Smooth muscle cell (in vitro differentiated cells): ENCODE data around the gene STAMBPL1. TPM values are rescaled to one million over a fixed set of nuclear protein-coding genes. Genes with fewer than 3 reads are reported as not detected.

Experiments used
- DNase-seq: peaks from one replicate; lab custom pipeline; 2025; ENCODE audit not compliant: unreplicated experiment; lab: John Stamatoyannopoulos, UW
- H2AFZ ChIP-seq: fragments of 200-600 bp; sonication (generic); 2 replicates; pipeline ENCODE4 v1.6.0; 2016; ENCODE audit warnings: antibody characterized with exemption, low read depth, mild to moderate bottlenecking
- H3F3A ChIP-seq: fragments of 200-600 bp; sonication (generic); 2 replicates; pipeline ENCODE4 v1.6.0; 2017; ENCODE audit warnings: antibody characterized with exemption, low read depth
- H3K27ac ChIP-seq: fragments of 200-600 bp; sonication (generic); 2 replicates; pipeline ENCODE4 v1.5.1; 2016; ENCODE audit warnings: low read depth, mild to moderate bottlenecking
- H3K27me3 ChIP-seq: fragments of 200-600 bp; sonication (generic); 2 replicates; pipeline ENCODE4 v1.6.1; 2016; ENCODE audit warnings: low read depth, mild to moderate bottlenecking
- H3K36me3 ChIP-seq: fragments of 200-600 bp; sonication (generic); 2 replicates; pipeline ENCODE4 v1.5.1; 2016; ENCODE audit warnings: low read depth
- H3K4me1 ChIP-seq: fragments of 200-600 bp; sonication (generic); 2 replicates; pipeline ENCODE4 v1.5.1; 2016; ENCODE audit warnings: low read depth
- H3K4me2 ChIP-seq: fragments of 200-600 bp; sonication (generic); 2 replicates; pipeline ENCODE4 v1.6.0; 2016; ENCODE audit warnings: mild to moderate bottlenecking
- H3K4me3 ChIP-seq: fragments of 200-600 bp; sonication (generic); 2 replicates; pipeline ENCODE4 v1.5.1; 2016; ENCODE audit warnings: mild to moderate bottlenecking
- H3K79me2 ChIP-seq: fragments of 200-600 bp; sonication (generic); 2 replicates; pipeline ENCODE4 v1.6.0; 2016; ENCODE audit warnings: low read depth, mild to moderate bottlenecking
- H3K9ac ChIP-seq: fragments of 200-600 bp; sonication (generic); 2 replicates; pipeline ENCODE4 v1.6.0; 2016; ENCODE audit warnings: low read depth
- H3K9me3 ChIP-seq: fragments of 200-600 bp; sonication (generic); replicated peaks from 2 replicates; pipeline ENCODE4 v1.5.1; 2016; ENCODE audit warnings: low read depth
- H4K20me1 ChIP-seq: fragments of 200-600 bp; sonication (generic); 2 replicates; pipeline ENCODE4 v1.6.0; 2016; ENCODE audit warnings: low read depth
- CTCF ChIP-seq: fragments of 200-600 bp; sonication (generic); IDR thresholded peaks from 2 replicates; pipeline ENCODE4 v1.5.1; 2017; ENCODE audit warnings: borderline replicate concordance, mild to moderate bottlenecking, antibody characterized with exemption; ENCODE audit not compliant: insufficient read depth, poor library complexity, severe bottlenecking
- WGBS: methylation state at CpG from one replicate; pipeline ENCODE4 v1.1.7; 2016; ENCODE audit warnings: low lambda C conversion rate; 5-methylcytosine and 5-hydroxymethylcytosine counted together
- polyA plus RNA-seq: library from polyadenylated mRNA; unstranded; fragments of >200 nt; fragmentation: Nextera tagmentation; extraction: Ambion mirVana; gene quantifications from 2 replicates; pipeline ENCODE4 v1.2.1, GENCODE V29; 2016
- total RNA-seq: library from RNA; depleted of rRNA; stranded (reverse); fragments of >200 nt; gene quantifications from 2 replicates; pipeline ENCODE4 v1.2.3, GENCODE V29; 2014

The STAMBPL1 gene
- total and polyA plus RNA-seq, 2 experiments from 2014 or later: 0.49 to 1.2 TPM

GRCh38 chr10:88920198-88920597 is 40.2 kb downstream of the STAMBPL1 start:
- no peaks in the 10 kb centered on the region for H3K4me1 ChIP-seq
- WGBS: 44% methylated on average over 2 of the region's 2 CpGs
- TF ChIP-seq CTCF: no peak
- no peak overlapping the region for H3K9ac ChIP-seq
- peaks cover 7% of the 10 kb centered on the region for H3K27me3 ChIP-seq
- no peaks in the 10 kb centered on the region for H4K20me1 ChIP-seq
- no peak for DNase-seq
- H3K4me2 ChIP-seq: no peak overlapping the region
- no peaks in the 10 kb centered on the region for H3K9me3 ChIP-seq
- H3K79me2 ChIP-seq: no peaks in the 10 kb centered on the region
- no peak overlapping the region for H3K27ac ChIP-seq
- no peaks in the 10 kb centered on the region for H3K36me3 ChIP-seq
- H3F3A ChIP-seq: no peaks in the 10 kb centered on the region
- no peak overlapping the region for H3K4me3 ChIP-seq
- no peak overlapping the region for H2AFZ ChIP-seq

- H3K36me3 ChIP-seq: no peaks in the 10 kb centered on the region
- H3K4me2 ChIP-seq: no peak overlapping the region
- no peak overlapping the region for H2AFZ ChIP-seq
- H3F3A ChIP-seq: no peaks in the 10 kb centered on the region
- H3K4me3 ChIP-seq: no peak overlapping the region
- no peaks in the 10 kb centered on the region for H3K4me1 ChIP-seq
- no peaks in the 10 kb centered on the region for H3K9me3 ChIP-seq
- H3K79me2 ChIP-seq: no peaks in the 10 kb centered on the region
- no peak for DNase-seq
- no peak overlapping the region for H3K9ac ChIP-seq
- whole genome bisulfite sequencing: 89% methylated on average over 3 of the region's 3 CpGs
- H4K20me1 ChIP-seq: no peaks in the 10 kb centered on the region
- H3K27me3 ChIP-seq: peaks cover 7% of the 10 kb centered on the region
- H3K27ac ChIP-seq: no peak overlapping the region
- no peak for TF ChIP-seq CTCF
Observed at GRCh38 chr10:88920986-88921593, 41.0 kb downstream of the STAMBPL1 start.

GRCh38 chr10:88922041-88922440 is 42.0 kb downstream of the STAMBPL1 start:
- WGBS: 86% methylated on average over 2 of the region's 2 CpGs
- H3F3A ChIP-seq: no peaks in the 10 kb centered on the region
- no peaks in the 10 kb centered on the region for H3K36me3 ChIP-seq
- no peak for TF ChIP-seq CTCF
- no peaks in the 10 kb centered on the region for H4K20me1 ChIP-seq
- H3K4me3 ChIP-seq: no peak overlapping the region
- no peaks in the 10 kb centered on the region for H3K4me1 ChIP-seq
- H3K79me2 ChIP-seq: no peaks in the 10 kb centered on the region
- no peak overlapping the region for H2AFZ ChIP-seq
- no peak for DNase-seq
- H3K27ac ChIP-seq: no peak overlapping the region
- H3K27me3 ChIP-seq: peaks cover 7% of the 10 kb centered on the region
- H3K9ac ChIP-seq: no peak overlapping the region
- H3K4me2 ChIP-seq: no peak overlapping the region
- H3K9me3 ChIP-seq: no peaks in the 10 kb centered on the region

- Histone ChIP-seq H3K4me1 (no peaks in the 10 kb centered on the region), H3K27ac (no peak overlapping the region), H3K27me3 (peaks cover 7% of the 10 kb centered on the region), H3K4me2 (no peak overlapping the region), H3K79me2 (no peaks in the 10 kb centered on the region), H3F3A (no peaks in the 10 kb centered on the region), H2AFZ (no peak overlapping the region), H3K9me3 (no peaks in the 10 kb centered on the region), H3K9ac (no peak overlapping the region), H4K20me1 (no peaks in the 10 kb centered on the region), H3K36me3 (no peaks in the 10 kb centered on the region), H3K4me3 (no peak overlapping the region)
- DNase-seq: no peak
- TF ChIP-seq CTCF: no peak
Observed at GRCh38 chr10:88923520-88923919, 43.5 kb downstream of the STAMBPL1 start.
